Naive thymus-derived CD8-positive, alpha-beta T cell (primary cell): ENCODE data around the gene KCNH6. TPM values are rescaled to one million over a fixed set of nuclear protein-coding genes. Genes with fewer than 3 reads are reported as not detected.

ENCODE experiments used
- ATAC-seq, 2 donors: fragments of 150-1000 bp; cut with Tn5 transposase in 1 of 2; sonication (Bioruptor Pico), chemical (Tn5 transposase) in 1 of 2; 1 replicate in 1 of 2; 2 replicates in 1 of 2; pipeline ENCODE4 v1.10.0; 2021; ENCODE audit warnings: mild to moderate bottlenecking in 2 of 2, moderate library complexity in 2 of 2
- POLR2A ChIA-PET: fragments of 350-600 bp; sonication (Branson Sonifier 250); formaldehyde crosslinking; loops from one replicate; lab custom pipeline; 2021; ENCODE audit warnings: antibody characterized with exemption; lab: Charles Lee
- DNase-seq, 10 donors: peaks; one replicate each; pipeline versions ENCODE4 v3.0.0 to v3.0.0-alpha.2; 2020 to 2022
- H3K27ac Mint-ChIP-seq, 10 donors: one replicate each; pipeline ENCODE4 v1.8.0; 2020 to 2022; ENCODE audit warnings: mild to moderate bottlenecking in 10 of 10, mixed read lengths in 10 of 10, moderate library complexity in 4 of 10, inconsistent platforms in 1 of 10
- H3K27me3 Mint-ChIP-seq, 5 donors: one replicate each; pipeline ENCODE4 v1.8.0; 2021 to 2022; ENCODE audit warnings: mixed read lengths in 5 of 5
- H3K36me3 Mint-ChIP-seq, 3 donors: one replicate each; pipeline ENCODE4 v1.8.0; 2020 to 2022; ENCODE audit warnings: mixed read lengths in 3 of 3, mild to moderate bottlenecking in 2 of 3, inconsistent platforms in 1 of 3
- H3K4me1 Mint-ChIP-seq, 4 donors: one replicate each; pipeline ENCODE4 v1.8.0; 2021 to 2022; ENCODE audit warnings: mixed read lengths in 4 of 4
- H3K4me3 Mint-ChIP-seq, 10 donors: one replicate each; pipeline ENCODE4 v1.8.0; 2020 to 2022; ENCODE audit warnings: mild to moderate bottlenecking in 10 of 10, mixed read lengths in 10 of 10, moderate library complexity in 6 of 10, inconsistent platforms in 1 of 10
- H3K9me3 Mint-ChIP-seq, 9 donors: one replicate each; pipeline ENCODE4 v1.8.0; 2020 to 2022; ENCODE audit warnings: mixed read lengths in 9 of 9, mild to moderate bottlenecking in 3 of 9, inconsistent platforms in 1 of 9, moderate library complexity in 1 of 9
- polyA plus RNA-seq, 3 donors: library from polyadenylated mRNA; unstranded; fragments of 300-500 nt; fragmentation: Illumina TruSeq; gene quantifications; one replicate each; pipeline ENCODE4 v1.2.3, GENCODE V29; 2021
- total RNA-seq, 8 experiments: library from RNA in 2 of 8; stranded (reverse) in 2 of 8; gene quantifications; one replicate each; pipeline ENCODE4 v1.2.3 and lab custom pipeline; 2021 to 2026

The KCNH6 gene
- total and polyA plus RNA-seq, 5 experiments from 2014 or later: not detected

- ATAC-seq (no peak), DNase-seq (peak in 1 of 10 donors; percentile 31)
- POLR2A ChIA-PET: no interaction called here
- no peak overlapping the region for H3K27ac Mint-ChIP-seq
- no peaks in the 10 kb centered on the region for H3K9me3 Mint-ChIP-seq
- no peaks in the 10 kb centered on the region for H3K4me1 Mint-ChIP-seq
- H3K36me3 Mint-ChIP-seq: no peaks in the 10 kb centered on the region
- no peak overlapping the region for H3K4me3 Mint-ChIP-seq
- H3K27me3 Mint-ChIP-seq: peaks cover 0 to 2% (median 0%) of the 10 kb centered on the region in 5 donors
Measured at GRCh38 chr17:63491413-63491812, 31.7 kb upstream of the KCNH6 start.

GRCh38 chr17:63491977-63492618 is 31.1 kb upstream of the KCNH6 start:
- peaks cover 0 to 2% (median 0%) of the 10 kb centered on the region in 5 donors for H3K27me3 Mint-ChIP-seq
- POLR2A ChIA-PET: no interaction called here
- H3K36me3 Mint-ChIP-seq: no peaks in the 10 kb centered on the region
- H3K4me1 Mint-ChIP-seq: no peaks in the 10 kb centered on the region
- no peaks in the 10 kb centered on the region for H3K9me3 Mint-ChIP-seq
- H3K27ac Mint-ChIP-seq: peak overlapping the region in 1 of 10 donors; percentile 24
- ATAC-seq (no peak), DNase-seq (peak in 1 of 10 donors; percentile 40)
- H3K4me3 Mint-ChIP-seq: no peak overlapping the region

GRCh38 chr17:63492940-63493339 is 30.2 kb upstream of the KCNH6 start:
- H3K4me3 Mint-ChIP-seq: no peak overlapping the region
- no peak overlapping the region for H3K27ac Mint-ChIP-seq
- POLR2A ChIA-PET: no interaction called here
- ATAC-seq (no peak), DNase-seq (no peak)
- no peaks in the 10 kb centered on the region for H3K9me3 Mint-ChIP-seq
- H3K27me3 Mint-ChIP-seq: peaks cover 0 to 2% (median 0%) of the 10 kb centered on the region in 5 donors
- H3K4me1 Mint-ChIP-seq: no peaks in the 10 kb centered on the region
- H3K36me3 Mint-ChIP-seq: no peaks in the 10 kb centered on the region

- Mint-ChIP-seq H3K27me3 (peaks cover 0 to 2% (median 0%) of the 10 kb centered on the region in 5 donors), H3K4me3 (no peak overlapping the region), H3K4me1 (no peaks in the 10 kb centered on the region), H3K9me3 (no peaks in the 10 kb centered on the region), H3K36me3 (no peaks in the 10 kb centered on the region), H3K27ac (no peak overlapping the region)
- POLR2A ChIA-PET: no interaction called here
- DNase-seq: peak in 1 of 10 donors; percentile 52
- no peak for ATAC-seq
Measured at GRCh38 chr17:63493411-63493810, 29.7 kb upstream of the KCNH6 start.

- no peak overlapping the region for H3K27ac Mint-ChIP-seq
- POLR2A ChIA-PET: no interaction called here
- ATAC-seq (no peak), DNase-seq (peak in 1 of 10 donors; percentile 28)
- H3K9me3 Mint-ChIP-seq: no peaks in the 10 kb centered on the region
- H3K36me3 Mint-ChIP-seq: no peaks in the 10 kb centered on the region
- H3K27me3 Mint-ChIP-seq: no peaks in the 10 kb centered on the region
- H3K4me1 Mint-ChIP-seq: no peaks in the 10 kb centered on the region
- H3K4me3 Mint-ChIP-seq: no peak overlapping the region
Measured at GRCh38 chr17:63494300-63494928, 28.7 kb upstream of the KCNH6 start.

- no peaks in the 10 kb centered on the region for H3K9me3 Mint-ChIP-seq
- H3K4me1 Mint-ChIP-seq: no peaks in the 10 kb centered on the region
- DNase-seq (no peak), ATAC-seq (no peak)
- POLR2A ChIA-PET: no interaction called here
- no peaks in the 10 kb centered on the region for H3K36me3 Mint-ChIP-seq
- H3K27ac Mint-ChIP-seq: no peak overlapping the region
- peaks cover 0 to 2% (median 2%) of the 10 kb centered on the region in 5 donors for H3K27me3 Mint-ChIP-seq
- H3K4me3 Mint-ChIP-seq: no peak overlapping the region
Measured at GRCh38 chr17:63495491-63495890, 27.7 kb upstream of the KCNH6 start.

- Mint-ChIP-seq H3K4me1 (no peaks in the 10 kb centered on the region), H3K4me3 (no peak overlapping the region), H3K9me3 (no peaks in the 10 kb centered on the region), H3K27me3 (peaks cover 0 to 8% (median 5%) of the 10 kb centered on the region in 5 donors), H3K27ac (peak overlapping the region in 1 of 10 donors; percentile 67), H3K36me3 (no peaks in the 10 kb centered on the region)
- POLR2A ChIA-PET: no interaction called here
- DNase-seq (no peak), ATAC-seq (no peak)
Measured at GRCh38 chr17:63496177-63496576, 27.0 kb upstream of the KCNH6 start.

GRCh38 chr17:63496663-63497400 is 26.3 kb upstream of the KCNH6 start:
- Mint-ChIP-seq H3K4me1 (no peaks in the 10 kb centered on the region), H3K9me3 (no peaks in the 10 kb centered on the region), H3K4me3 (no peak overlapping the region), H3K36me3 (no peaks in the 10 kb centered on the region), H3K27ac (no peak overlapping the region), H3K27me3 (peaks cover 0 to 15% (median 9%) of the 10 kb centered on the region in 5 donors)
- DNase-seq: no peak
- no peak for ATAC-seq
- POLR2A ChIA-PET: no interaction called here

- Mint-ChIP-seq H3K27ac (no peak overlapping the region), H3K9me3 (no peaks in the 10 kb centered on the region), H3K27me3 (peaks cover 0 to 18% (median 12%) of the 10 kb centered on the region in 5 donors), H3K36me3 (no peaks in the 10 kb centered on the region), H3K4me3 (no peak overlapping the region), H3K4me1 (no peaks in the 10 kb centered on the region)
- ATAC-seq (no peak), DNase-seq (no peak)
- POLR2A ChIA-PET: no interaction called here
Measured at GRCh38 chr17:63497708-63498483, 25.3 kb upstream of the KCNH6 start.

- H3K4me1 Mint-ChIP-seq: no peaks in the 10 kb centered on the region
- no peak for DNase-seq
- H3K36me3 Mint-ChIP-seq: no peaks in the 10 kb centered on the region
- no peaks in the 10 kb centered on the region for H3K9me3 Mint-ChIP-seq
- no peak overlapping the region for H3K4me3 Mint-ChIP-seq
- H3K27ac Mint-ChIP-seq: peak overlapping the region in 1 of 10 donors; percentile 32
- H3K27me3 Mint-ChIP-seq: peaks cover 0 to 22% (median 14%) of the 10 kb centered on the region in 5 donors
- ATAC-seq: no peak
- POLR2A ChIA-PET: no interaction called here
Measured at GRCh38 chr17:63498626-63499195, 24.4 kb upstream of the KCNH6 start.

GRCh38 chr17:63500543-63501390 is 22.4 kb upstream of the KCNH6 start:
- Mint-ChIP-seq H3K36me3 (peaks cover 0 to 6% (median 0%) of the 10 kb centered on the region in 3 donors), H3K27me3 (peaks cover 5 to 36% (median 27%) of the 10 kb centered on the region in 5 donors), H3K4me3 (no peak overlapping the region), H3K4me1 (no peaks in the 10 kb centered on the region), H3K27ac (peak overlapping the region in 1 of 10 donors; percentile 53), H3K9me3 (peaks cover 0 to 6% (median 3%) of the 10 kb centered on the region in 9 donors)
- DNase-seq (no peak), ATAC-seq (no peak)
- POLR2A ChIA-PET: interaction anchor here (0.6 kb wide), 1 partner anchor 13 kb away, joined by 3 read pairs; no protein-coding TSS in a partner anchor
